Muscle of arm (tissue), 12 donors: ENCODE results near the gene AHNAK2. TPM values are rescaled to one million over a fixed set of nuclear protein-coding genes. Genes with fewer than 3 reads are reported as not detected.

Experiments
- DNase-seq: peaks from one replicate; pipeline ENCODE4 v3.0.0-alpha.2; 2013
- polyA plus RNA-seq, 12 donors: library from polyadenylated mRNA; unstranded; fragments of 120-200 nt; gene quantifications; one replicate each; pipeline ENCODE4 v1.2.1, GENCODE V29; 2013; ENCODE audit not compliant: insufficient read length in 12 of 12

Gene AHNAK2
- polyA plus RNA-seq, 12 donors = 6.4 to 35.1 (median 14.8) TPM; not detected in 1

DNA sequence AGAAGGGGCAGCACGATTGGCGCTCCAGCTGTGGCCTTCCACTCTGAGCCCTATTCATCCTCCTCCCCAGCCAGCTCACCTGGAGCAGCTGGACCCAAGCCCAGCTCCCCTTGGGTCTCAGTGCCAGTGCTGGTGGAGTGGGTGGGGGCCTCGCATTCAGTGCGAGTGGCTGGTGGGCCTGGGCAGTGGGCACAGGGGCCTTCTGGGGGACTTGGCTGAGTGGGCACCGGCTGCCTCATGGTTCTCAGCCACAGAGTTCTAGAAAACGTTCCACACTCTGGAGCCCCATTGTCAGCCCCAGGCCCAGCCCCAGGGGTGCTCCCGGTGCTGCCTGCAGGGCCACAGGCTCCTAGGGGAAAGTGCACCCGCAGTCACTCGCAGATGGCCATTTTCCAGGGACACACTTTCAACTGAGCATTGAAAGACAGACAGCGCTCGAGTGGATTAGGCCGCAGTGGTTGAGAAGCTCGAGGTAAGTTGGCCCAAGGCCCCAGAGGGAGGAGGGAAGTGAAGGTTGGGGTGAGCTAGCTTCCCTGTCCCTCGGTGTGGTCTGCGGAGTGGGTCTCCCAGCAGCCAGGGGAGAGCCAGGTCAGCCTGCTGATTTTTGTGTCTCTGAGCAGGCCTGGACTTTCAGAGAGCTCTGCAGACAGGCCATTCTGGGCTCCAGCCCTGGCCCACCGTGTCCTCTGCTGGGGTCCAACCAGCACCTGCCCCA, 11.2 kb upstream of the AHNAK2 start:
- no peak for DNase-seq

GRCh38 chr14:104986487-104987164, 8.5 kb upstream of the AHNAK2 start:
- no peak for DNase-seq

- DNase-seq = peak; percentile 93
Measured at GRCh38 chr14:104985675-104986486, 7.7 kb upstream of the AHNAK2 start, which contains the start of gene CLBA1. Gene CLBA1 (plus strand): TSS chr14:104985788. CDS start chr14:104986432, 644 bp downstream.

- DNase-seq = no peak
Measured at GRCh38 chr14:104984056-104984894, 6.1 kb upstream of the AHNAK2 start.

DNA sequence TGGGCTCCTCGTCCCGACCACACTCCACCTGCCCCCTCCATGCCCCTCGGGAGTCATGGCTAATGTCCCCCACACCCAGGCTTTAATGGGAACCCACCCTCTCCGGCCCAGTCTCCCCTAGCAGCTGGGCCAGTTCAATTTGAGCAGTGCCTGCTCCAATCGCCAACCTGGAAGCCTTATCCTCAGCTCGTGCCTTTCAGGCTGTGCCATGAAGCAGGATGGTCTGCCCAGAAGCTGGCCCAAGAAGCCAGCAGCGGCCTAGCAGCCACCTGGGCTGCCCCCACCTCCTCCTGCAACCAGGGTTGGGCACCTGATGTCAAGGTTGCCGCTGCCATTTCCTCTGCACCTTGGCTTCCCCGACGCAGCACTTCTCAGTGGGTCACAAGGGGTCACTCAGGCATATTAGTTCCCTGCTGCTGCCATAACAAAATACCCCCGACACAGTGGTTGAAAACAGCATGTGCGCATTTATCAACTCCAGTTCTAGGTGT, 5.1 kb upstream of the AHNAK2 start:
- no peak for DNase-seq

GRCh38 chr14:104982548-104983230, 4.5 kb upstream of the AHNAK2 start:
- no peak for DNase-seq

GRCh38 chr14:104981699-104982541, 3.7 kb upstream of the AHNAK2 start:
- DNase-seq = no peak

DNA sequence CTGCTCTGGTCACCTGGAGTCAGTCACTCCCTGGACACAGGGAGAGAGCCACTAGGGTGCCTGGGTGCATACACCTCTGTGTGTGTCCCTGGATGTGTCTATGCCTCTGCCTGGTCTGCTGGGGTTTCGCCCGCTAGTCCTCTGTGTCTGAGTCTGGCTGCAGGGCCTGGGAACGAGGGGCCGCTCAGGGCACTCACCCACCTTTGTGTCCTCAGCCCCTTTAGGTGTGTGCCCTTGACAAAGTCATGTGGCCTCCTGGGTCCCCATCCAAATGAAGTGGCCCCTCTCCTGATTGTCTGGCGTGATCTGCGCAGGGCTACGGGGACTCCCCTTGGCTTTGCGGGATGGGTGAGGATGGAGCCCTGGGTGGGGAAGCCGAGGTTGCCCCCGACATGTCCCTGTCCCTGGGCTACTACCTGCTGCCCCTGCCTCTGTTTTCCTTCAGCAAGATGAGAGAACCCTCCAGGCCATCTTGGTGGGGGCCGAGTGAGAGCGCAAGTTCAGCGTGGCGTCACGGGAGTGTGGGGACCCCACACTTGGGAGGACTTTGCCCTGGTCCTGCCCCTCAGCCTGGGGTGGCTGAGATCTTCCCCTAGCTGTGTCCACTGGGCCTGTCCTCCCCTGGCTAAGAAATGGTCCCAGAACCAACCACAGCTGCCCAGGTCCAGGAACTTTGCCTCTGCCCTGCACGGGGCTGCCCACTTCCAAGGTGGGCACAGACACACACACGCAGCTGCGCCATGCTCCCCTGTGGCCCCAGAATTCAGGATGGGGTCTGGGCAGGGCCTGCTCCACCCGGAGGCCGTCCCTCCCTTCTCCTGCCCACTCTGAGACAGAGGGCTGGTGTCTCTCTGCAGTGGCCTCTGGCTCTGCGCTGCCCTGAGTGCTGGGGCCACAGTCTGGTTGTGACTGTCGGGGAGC, 2.7 kb upstream of the AHNAK2 start:
- no peak for DNase-seq

DNA sequence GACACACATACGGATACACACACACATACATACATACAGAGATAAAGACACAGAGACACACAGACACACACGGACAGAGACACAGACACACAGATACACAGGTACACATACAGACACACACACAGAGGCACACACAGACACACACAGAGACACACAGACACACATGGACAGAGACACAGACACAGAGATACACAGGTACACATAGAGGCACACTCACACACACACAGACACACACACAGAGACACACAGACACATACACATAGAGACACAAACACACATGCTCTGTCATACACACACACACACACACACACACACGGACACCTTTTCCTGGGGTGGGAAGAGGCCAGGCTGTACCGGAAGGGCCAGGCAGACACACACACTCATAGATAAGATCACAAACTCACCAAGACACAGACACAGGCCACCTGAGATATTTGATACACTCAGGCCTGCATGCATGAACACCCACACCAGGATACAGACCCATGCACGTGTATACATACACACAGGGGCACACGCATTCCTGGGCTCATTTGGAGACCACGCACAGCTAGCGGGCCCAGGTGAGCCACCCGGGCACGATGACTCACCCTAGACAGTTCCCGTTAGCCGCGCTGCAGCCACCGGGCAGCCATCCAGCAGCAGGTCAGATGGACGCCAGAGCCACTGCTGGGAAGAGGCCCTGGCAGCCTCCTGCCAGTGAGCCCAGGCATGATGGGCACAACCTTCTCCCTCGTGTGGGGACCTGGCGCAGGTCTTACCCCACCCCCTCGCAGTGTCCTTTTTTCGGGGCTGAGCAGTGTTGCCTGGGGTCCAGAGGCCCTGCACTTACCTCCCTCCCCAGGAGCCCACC, 1.8 kb upstream of the AHNAK2 start:
- no peak for DNase-seq

- no peak for DNase-seq
Measured at GRCh38 chr14:104978746-104979691, 845 bp upstream of the AHNAK2 start.

GRCh38 chr14:104977008-104977680, 1.0 kb downstream of the AHNAK2 start:
- no peak for DNase-seq

GRCh38 chr14:104976198-104977007, 1.8 kb downstream of the AHNAK2 start:
- peak; percentile 61 for DNase-seq

DNA sequence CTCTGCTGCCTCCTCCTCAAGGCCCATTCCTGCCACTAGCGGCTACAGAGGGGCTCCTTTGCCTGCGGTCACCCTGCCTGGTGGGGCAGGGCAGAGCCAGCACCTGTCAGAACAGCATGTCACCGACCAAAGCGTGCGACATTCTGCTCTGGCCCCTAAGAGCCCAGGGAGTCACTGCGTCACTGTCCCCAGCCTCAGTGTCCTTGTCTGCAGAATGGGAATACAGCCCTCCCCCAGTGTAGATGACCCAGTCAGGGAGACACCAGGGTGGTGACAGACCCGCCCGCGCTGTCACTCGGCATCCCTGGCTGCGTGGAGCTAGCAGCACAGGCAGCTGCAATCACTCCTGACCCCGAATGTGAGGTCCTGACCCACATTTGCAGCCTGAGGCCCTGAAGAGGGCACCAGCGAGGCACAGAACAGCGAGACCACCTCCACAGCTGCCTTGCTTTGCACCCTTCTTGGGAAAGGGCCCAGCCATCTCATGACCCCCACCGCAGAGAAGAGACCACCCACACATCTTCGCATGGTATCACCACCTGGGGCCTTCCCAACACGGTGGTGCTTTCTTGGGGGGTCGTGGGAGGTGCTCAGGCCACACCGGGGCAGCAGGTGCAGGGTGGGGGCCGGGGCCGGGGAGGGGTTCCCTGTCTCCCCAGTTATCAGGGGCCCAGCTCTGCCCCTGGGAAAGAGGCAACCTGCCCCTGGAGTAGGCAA, 2.5 kb downstream of the AHNAK2 start:
- DNase-seq = no peak
